GM23338 (cell line): ENCODE measurements around the gene MNX1. TPM values are rescaled to one million over a fixed set of nuclear protein-coding genes. Genes with fewer than 3 reads are reported as not detected.

ENCODE experiments used
- ATAC-seq: fragments of 200-7000 bp; cut with Tn5 transposase; 3 replicates; pipeline ENCODE4 v1.9.1; 2020
- DNase-seq: peaks from one replicate; pipeline ENCODE4 v3.0.0-alpha.2; 2015; ENCODE audit warnings: low spot score
- H2AFZ ChIP-seq: fragments of 200-600 bp; sonication (generic); 2 replicates; pipeline ENCODE4 v1.8.0; 2016; ENCODE audit warnings: antibody characterized with exemption, mild to moderate bottlenecking, moderate library complexity
- H3F3A ChIP-seq: fragments of 200-600 bp; sonication (generic); replicated peaks from 2 replicates; pipeline ENCODE4 v1.8.0; 2017; ENCODE audit warnings: antibody characterized with exemption, mixed run types, low read depth
- H3K27ac ChIP-seq: fragments of 200-600 bp; sonication (generic); 2 replicates; pipeline ENCODE4 v1.6.1; 2016; ENCODE audit warnings: low read depth
- H3K27me3 ChIP-seq: fragments of 200-600 bp; sonication (generic); 2 replicates; pipeline ENCODE4 v1.8.0; 2016; ENCODE audit warnings: mild to moderate bottlenecking, mixed run types, moderate library complexity; ENCODE audit not compliant: insufficient read depth
- H3K36me3 ChIP-seq: fragments of 200-600 bp; sonication (generic); 2 replicates; pipeline ENCODE4 v1.8.0; 2016; ENCODE audit warnings: mild to moderate bottlenecking; ENCODE audit not compliant: insufficient read depth
- H3K4me1 ChIP-seq: fragments of 200-600 bp; sonication (generic); 2 replicates; pipeline ENCODE4 v1.8.0; 2016; ENCODE audit warnings: mild to moderate bottlenecking, moderate library complexity; ENCODE audit not compliant: insufficient read depth
- H3K4me2 ChIP-seq: fragments of 200-600 bp; sonication (generic); 2 replicates; pipeline ENCODE4 v1.7.1; 2017; ENCODE audit warnings: mixed run types
- H3K4me3 ChIP-seq: fragments of 200-600 bp; sonication (generic); 2 replicates; pipeline ENCODE4 v1.6.1; 2016; ENCODE audit warnings: mixed run types
- H3K79me2 ChIP-seq: fragments of 200-600 bp; sonication (generic); replicated peaks from 2 replicates; pipeline ENCODE4 v1.8.0; 2017; ENCODE audit warnings: mild to moderate bottlenecking; ENCODE audit not compliant: insufficient read depth
- H3K9me2 ChIP-seq: fragments of 200-600 bp; sonication (generic); 2 replicates; pipeline ENCODE4 v1.8.0; 2017; ENCODE audit not compliant: insufficient read depth
- H4K20me1 ChIP-seq: fragments of 200-600 bp; sonication (generic); replicated peaks from 2 replicates; pipeline ENCODE4 v1.8.0; 2017; ENCODE audit warnings: mild to moderate bottlenecking; ENCODE audit not compliant: insufficient read depth
- H3K27ac Mint-ChIP-seq: 2 replicates; pipeline ENCODE4 v1.8.0; 2020; ENCODE audit warnings: inconsistent platforms, mild to moderate bottlenecking, moderate library complexity, mixed read lengths
- H3K27me3 Mint-ChIP-seq: 3 replicates; pipeline ENCODE4 v1.8.0; 2022; ENCODE audit warnings: low read depth, mild to moderate bottlenecking, moderate library complexity, mixed read lengths, inconsistent platforms; ENCODE audit not compliant: insufficient read depth, poor library complexity
- H3K36me3 Mint-ChIP-seq: 3 replicates; pipeline ENCODE4 v1.8.0; 2021; ENCODE audit warnings: low read depth, mild to moderate bottlenecking, inconsistent platforms, moderate library complexity, mixed read lengths
- H3K4me1 Mint-ChIP-seq: 3 replicates; pipeline ENCODE4 v1.8.0; 2020; ENCODE audit warnings: mild to moderate bottlenecking, inconsistent platforms, mixed read lengths
- H3K4me3 Mint-ChIP-seq: 3 replicates; pipeline ENCODE4 v1.8.0; 2021; ENCODE audit warnings: moderate library complexity, mild to moderate bottlenecking, inconsistent platforms, mixed read lengths
- H3K9me3 Mint-ChIP-seq: 3 replicates; pipeline ENCODE4 v1.8.0; 2020; ENCODE audit warnings: moderate library complexity, mild to moderate bottlenecking, inconsistent platforms, mixed read lengths
- EZH2 ChIP-seq: fragments of 200-600 bp; sonication (generic); IDR thresholded peaks from one replicate; pipeline ENCODE4 v1.8.0; 2017; ENCODE audit warnings: antibody characterized with exemption, mild to moderate bottlenecking, low read depth; ENCODE audit not compliant: unreplicated experiment
- EZH2phosphoT487 ChIP-seq: fragments of 200-600 bp; sonication (generic); IDR thresholded peaks from one replicate; pipeline ENCODE4 v1.8.1; 2018; ENCODE audit warnings: antibody characterized with exemption; ENCODE audit not compliant: unreplicated experiment
- JUNB ChIP-seq: IDR thresholded peaks from one replicate; pipeline ENCODE4 v1.6.1; 2016; ENCODE audit warnings: antibody characterized with exemption; ENCODE audit not compliant: unreplicated experiment
- NANOG ChIP-seq: IDR thresholded peaks from 2 replicates; pipeline ENCODE4 v1.6.1; 2016; ENCODE audit warnings: antibody characterized with exemption, borderline replicate concordance
- POLR2AphosphoS5 ChIP-seq: IDR thresholded peaks from 2 replicates; pipeline ENCODE4 v1.6.1; 2016; ENCODE audit warnings: antibody characterized with exemption, low read depth
- STAT1 ChIP-seq: IDR thresholded peaks from one replicate; pipeline ENCODE4 v1.6.1; 2016; ENCODE audit warnings: antibody characterized with exemption; ENCODE audit not compliant: unreplicated experiment
- ZNF331 ChIP-seq: fragments of 250-450 bp; sonication (Bioruptor Pico); IDR thresholded peaks from 2 replicates; pipeline ENCODE4 v1.5.0; 2020; ENCODE audit warnings: low read depth, mild to moderate bottlenecking, moderate library complexity
- polyA plus RNA-seq: library from polyadenylated mRNA; unstranded; fragments of >200 nt; fragmentation: Nextera tagmentation; extraction: Ambion mirVana; gene quantifications from 2 replicates; pipeline ENCODE4 v1.2.1, GENCODE V29; 2016
- total RNA-seq: library from RNA; depleted of rRNA; stranded (reverse); fragments of >200 nt; shearing (Covaris generic); gene quantifications from 2 replicates; pipeline ENCODE4 v1.2.3, GENCODE V29; 2014
- TF ChIP-seq, protein P1 (sequence below): IDR thresholded peaks from one replicate; pipeline ENCODE4 v1.6.1; 2018; ENCODE audit warnings: antibody characterized with exemption; ENCODE audit not compliant: unreplicated experiment

The MNX1 gene
- total and polyA plus RNA-seq, 2 experiments from 2014 or later: 0.14 to 0.24 TPM

DNA sequence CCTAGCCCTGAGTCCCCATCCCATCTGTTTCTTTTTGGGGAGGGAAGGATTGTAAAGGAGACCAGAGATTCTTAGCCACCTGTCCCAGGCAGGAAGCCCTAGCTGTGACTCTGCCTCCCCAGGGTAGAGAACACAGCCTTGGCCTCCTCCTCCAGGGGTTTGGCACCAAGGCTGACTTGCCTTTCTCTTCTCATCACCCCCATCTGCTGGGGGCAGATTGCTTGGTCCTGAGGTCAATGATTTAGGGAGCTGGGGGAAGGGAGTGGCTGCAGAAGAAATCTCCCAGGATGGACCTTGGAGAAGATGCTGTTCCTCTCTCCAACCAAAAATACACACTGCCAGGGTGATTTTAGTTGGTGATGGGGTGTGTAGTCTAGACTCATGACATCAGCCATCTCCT is 2.6 kb upstream of the MNX1 start (continued):
- TF ChIP-seq ZNF331 (CRISPR knock-in tag) (no peak), STAT1 (no peak), NANOG (no peak), EZH2 (no peak)

DNA sequence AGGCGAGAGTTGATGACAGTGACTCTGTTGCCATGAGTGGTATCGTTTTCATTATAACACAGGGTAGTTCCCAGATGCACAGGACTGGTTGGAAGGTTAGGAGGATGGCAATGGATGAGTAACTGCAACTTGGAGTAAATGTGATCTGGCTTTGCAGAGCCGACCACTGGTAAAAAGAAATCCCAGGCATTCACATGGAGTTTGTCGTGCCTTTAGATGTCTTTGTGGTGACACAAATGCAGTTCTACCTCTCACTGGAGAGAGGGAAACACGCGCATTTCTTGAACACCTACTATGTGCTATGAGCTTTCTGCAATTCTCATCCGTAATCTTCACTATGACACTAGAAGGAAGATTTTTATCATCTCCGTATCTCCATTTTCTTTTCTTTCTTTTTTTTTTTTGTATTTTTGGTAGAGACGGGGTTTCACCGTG is 1.7 kb upstream of the MNX1 start:
- peaks cover 29% of the 10 kb centered on the region for H4K20me1 ChIP-seq
- peak overlapping the region; percentile 84 for H3K4me2 ChIP-seq
- H3K9me2 ChIP-seq: no peaks in the 10 kb centered on the region
- ATAC-seq (no peak), DNase-seq (no peak)
- H3K4me3 Mint-ChIP-seq: peak overlapping the region; percentile 68; the same call in 1 of the 3 replicates
- H3K4me1 ChIP-seq: peaks cover 66% of the 10 kb centered on the region
- H3K27ac ChIP-seq: no peak overlapping the region
- peaks cover 97% of the 10 kb centered on the region for H3K27me3 ChIP-seq
- no peaks in the 10 kb centered on the region for H3K36me3 ChIP-seq
- H3K9me3 Mint-ChIP-seq: no peaks in the 10 kb centered on the region
- TF ChIP-seq JUNB (no peak), POLR2AphosphoS5 (no peak), NANOG (no peak), EZH2 (peak; percentile 34), STAT1 (no peak), EZH2phosphoT487 (no peak)
- TF ChIP-seq, protein P1, sequence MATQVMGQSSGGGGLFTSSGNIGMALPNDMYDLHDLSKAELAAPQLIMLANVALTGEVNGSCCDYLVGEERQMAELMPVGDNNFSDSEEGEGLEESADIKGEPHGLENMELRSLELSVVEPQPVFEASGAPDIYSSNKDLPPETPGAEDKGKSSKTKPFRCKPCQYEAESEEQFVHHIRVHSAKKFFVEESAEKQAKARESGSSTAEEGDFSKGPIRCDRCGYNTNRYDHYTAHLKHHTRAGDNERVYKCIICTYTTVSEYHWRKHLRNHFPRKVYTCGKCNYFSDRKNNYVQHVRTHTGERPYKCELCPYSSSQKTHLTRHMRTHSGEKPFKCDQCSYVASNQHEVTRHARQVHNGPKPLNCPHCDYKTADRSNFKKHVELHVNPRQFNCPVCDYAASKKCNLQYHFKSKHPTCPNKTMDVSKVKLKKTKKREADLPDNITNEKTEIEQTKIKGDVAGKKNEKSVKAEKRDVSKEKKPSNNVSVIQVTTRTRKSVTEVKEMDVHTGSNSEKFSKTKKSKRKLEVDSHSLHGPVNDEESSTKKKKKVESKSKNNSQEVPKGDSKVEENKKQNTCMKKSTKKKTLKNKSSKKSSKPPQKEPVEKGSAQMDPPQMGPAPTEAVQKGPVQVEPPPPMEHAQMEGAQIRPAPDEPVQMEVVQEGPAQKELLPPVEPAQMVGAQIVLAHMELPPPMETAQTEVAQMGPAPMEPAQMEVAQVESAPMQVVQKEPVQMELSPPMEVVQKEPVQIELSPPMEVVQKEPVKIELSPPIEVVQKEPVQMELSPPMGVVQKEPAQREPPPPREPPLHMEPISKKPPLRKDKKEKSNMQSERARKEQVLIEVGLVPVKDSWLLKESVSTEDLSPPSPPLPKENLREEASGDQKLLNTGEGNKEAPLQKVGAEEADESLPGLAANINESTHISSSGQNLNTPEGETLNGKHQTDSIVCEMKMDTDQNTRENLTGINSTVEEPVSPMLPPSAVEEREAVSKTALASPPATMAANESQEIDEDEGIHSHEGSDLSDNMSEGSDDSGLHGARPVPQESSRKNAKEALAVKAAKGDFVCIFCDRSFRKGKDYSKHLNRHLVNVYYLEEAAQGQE: no peak
- no peak overlapping the region for H3K27ac Mint-ChIP-seq
- peak overlapping the region; percentile 60 for H3K4me3 ChIP-seq
- no peaks in the 10 kb centered on the region for H3K79me2 ChIP-seq
- no peak overlapping the region for H2AFZ ChIP-seq
- H3K36me3 Mint-ChIP-seq: no peaks in the 10 kb centered on the region
- peaks cover 57% of the 10 kb centered on the region for H3K4me1 Mint-ChIP-seq
- H3K27me3 Mint-ChIP-seq: peaks cover 90% of the 10 kb centered on the region
- peaks cover 44% of the 10 kb centered on the region for H3F3A ChIP-seq

DNA sequence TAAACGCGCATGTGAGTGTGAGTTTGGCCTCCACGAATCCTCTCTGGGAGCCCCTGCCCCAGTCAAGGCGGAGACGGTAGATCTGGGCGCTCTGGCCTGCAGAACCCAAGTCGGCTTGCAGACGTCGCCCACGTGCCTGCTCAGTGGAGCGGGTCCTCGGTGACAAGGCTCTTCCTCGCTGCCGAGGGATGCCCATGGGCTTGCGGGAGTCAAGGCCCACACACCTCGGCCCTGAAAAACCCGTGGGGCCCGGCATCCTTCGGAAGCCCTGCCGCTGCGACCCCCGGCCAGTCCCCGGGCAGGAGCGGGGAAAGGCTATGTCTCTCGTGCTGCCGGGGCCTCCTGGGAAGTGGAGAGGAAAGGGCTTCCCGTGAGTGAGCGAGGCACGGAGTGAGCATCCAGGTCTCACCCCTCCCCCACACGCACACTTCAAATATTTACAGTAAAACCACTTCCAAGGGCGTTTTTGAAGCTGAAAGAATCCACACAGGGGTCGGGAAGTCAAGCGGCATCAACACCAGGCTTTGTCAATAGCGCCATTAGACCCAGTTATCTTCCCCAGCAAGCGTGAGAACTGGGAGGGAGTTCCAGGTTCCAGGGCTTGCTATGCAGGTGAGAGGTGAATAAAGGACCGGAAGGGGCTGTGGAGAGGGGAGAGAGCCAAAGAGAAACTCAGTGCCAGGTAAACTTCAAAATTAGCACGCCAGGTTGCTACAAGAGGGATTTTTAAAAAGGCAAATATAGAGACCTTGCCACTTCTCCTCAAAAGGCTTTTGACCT is 1.1 kb upstream of the MNX1 start:
- peaks cover 97% of the 10 kb centered on the region for H3K27me3 ChIP-seq
- H3K4me2 ChIP-seq: peak overlapping the region; percentile 84
- no peaks in the 10 kb centered on the region for H3K36me3 Mint-ChIP-seq
- peak overlapping the region; percentile 93 for H2AFZ ChIP-seq
- H4K20me1 ChIP-seq: peaks cover 25% of the 10 kb centered on the region
- H3K4me1 ChIP-seq: peaks cover 65% of the 10 kb centered on the region
- H3K79me2 ChIP-seq: no peaks in the 10 kb centered on the region
- TF ChIP-seq EZH2: peak; percentile 77
- TF ChIP-seq POLR2AphosphoS5: no peak
- no peaks in the 10 kb centered on the region for H3K36me3 ChIP-seq
- DNase-seq: peak; percentile 86
- H3K27me3 Mint-ChIP-seq: peaks cover 90% of the 10 kb centered on the region
- peak; percentile 6 for ATAC-seq
- no peaks in the 10 kb centered on the region for H3K9me2 ChIP-seq
- peak overlapping the region; percentile 60 for H3K4me3 ChIP-seq
- peaks cover 52% of the 10 kb centered on the region for H3K4me1 Mint-ChIP-seq
- no peak overlapping the region for H3K27ac Mint-ChIP-seq
- no peak overlapping the region for H3K27ac ChIP-seq
- peak overlapping the region; percentile 68 for H3K4me3 Mint-ChIP-seq
- H3F3A ChIP-seq: peaks cover 38% of the 10 kb centered on the region
- no peaks in the 10 kb centered on the region for H3K9me3 Mint-ChIP-seq
